NCI-H2029 (cell line): ENCODE measurements around the gene PLEK2.
"Not testable (repeated sequence)": the region's sequence is repeated elsewhere in the genome, so short reads cannot be mapped to it uniquely, and the experiment has no call there.

Experiments used
- DNase-seq: peaks from one replicate; lab custom pipeline; 2025; lab: John Stamatoyannopoulos, UW

Gene PLEK2

GRCh38 chr14:67358924-67359774, 52.8 kb downstream of the PLEK2 start:
- no peak for DNase-seq

GRCh38 chr14:67357969-67358354, 54.0 kb downstream of the PLEK2 start:
- no peak for DNase-seq

- DNase-seq = no peak
Observed at GRCh38 chr14:67357186-67357968, 54.6 kb downstream of the PLEK2 start.

- DNase-seq = no peak
Observed at GRCh38 chr14:67352055-67352454, 59.9 kb downstream of the PLEK2 start.

- no peak for DNase-seq
Observed at GRCh38 chr14:67345583-67345982, 66.4 kb downstream of the PLEK2 start.

- DNase-seq = no peak
Observed at GRCh38 chr14:67343601-67344230, 68.2 kb downstream of the PLEK2 start.

GRCh38 chr14:67341231-67341630, 70.7 kb downstream of the PLEK2 start:
- DNase-seq = not testable (repeated sequence)
